Tongue (tissue), 2 donors: ENCODE data around the gene CD300LF. TPM values are rescaled to one million over a fixed set of nuclear protein-coding genes. Genes with fewer than 3 reads are reported as not detected.
A peak's percentile ranks its signal among the peaks of the same experiment; 100 is the strongest.

Experiments used
- DNase-seq: peaks from one replicate; pipeline ENCODE4 v3.0.0-alpha.2; 2015
- total RNA-seq: library from RNA; depleted of rRNA; stranded (reverse); fragments of >200 nt; gene quantifications from one replicate; pipeline ENCODE4 v1.2.3, GENCODE V29; 2014

CD300LF gene
- total RNA-seq, 1 donor from 2014 or later: 3.3 TPM

GRCh38 chr17:74686761-74687160 lies 26.0 kb downstream of the CD300LF start:
- DNase-seq: no peak

- DNase-seq: no peak
Observed at GRCh38 chr17:74682471-74683190, 30.1 kb downstream of the CD300LF start.

- no peak for DNase-seq
Observed at GRCh38 chr17:74682028-74682427, 30.7 kb downstream of the CD300LF start.

GRCh38 chr17:74680941-74681340 lies 31.8 kb downstream of the CD300LF start:
- DNase-seq: no peak

GRCh38 chr17:74680213-74680612 lies 32.5 kb downstream of the CD300LF start:
- DNase-seq: no peak

GRCh38 chr17:74679374-74679773 lies 33.3 kb downstream of the CD300LF start:
- DNase-seq: no peak

- no peak for DNase-seq
Observed at GRCh38 chr17:74678541-74678940, 34.2 kb downstream of the CD300LF start.

GRCh38 chr17:74677558-74678466 lies 34.9 kb downstream of the CD300LF start:
- no peak for DNase-seq

GRCh38 chr17:74671031-74671771 lies 41.5 kb downstream of the CD300LF start:
- DNase-seq: peak; percentile 93

- no peak for DNase-seq
Observed at GRCh38 chr17:74670329-74670728, 42.4 kb downstream of the CD300LF start.

- no peak for DNase-seq
Observed at GRCh38 chr17:74663561-74663960, 49.2 kb downstream of the CD300LF start.

GRCh38 chr17:74659889-74660288 lies 52.8 kb downstream of the CD300LF start:
- DNase-seq: no peak

- no peak for DNase-seq
Observed at GRCh38 chr17:74658620-74659019, 54.1 kb downstream of the CD300LF start.

GRCh38 chr17:74654742-74655141 lies 58.0 kb downstream of the CD300LF start:
- no peak for DNase-seq

GRCh38 chr17:74652020-74652419 lies 60.7 kb downstream of the CD300LF start:
- DNase-seq: no peak

GRCh38 chr17:74649909-74650308 lies 62.8 kb downstream of the CD300LF start:
- DNase-seq: no peak

GRCh38 chr17:74647871-74648672 lies 64.7 kb downstream of the CD300LF start:
- no peak for DNase-seq

GRCh38 chr17:74646231-74646630 lies 66.5 kb downstream of the CD300LF start:
- DNase-seq: no peak

- DNase-seq: no peak
Observed at GRCh38 chr17:74645010-74645409, 67.7 kb downstream of the CD300LF start.

GRCh38 chr17:74644419-74644818 lies 68.3 kb downstream of the CD300LF start:
- no peak for DNase-seq
